Neural cell (in vitro differentiated cells): ENCODE measurements around the gene ST6GAL1. TPM values are rescaled to one million over a fixed set of nuclear protein-coding genes. Genes with fewer than 3 reads are reported as not detected.

ENCODE experiments used
- H2AFZ ChIP-seq: fragments of 200-600, 300-800 bp; sonication (generic), shearing (Covaris generic); 2 replicates; pipeline ENCODE4 v1.6.0; 2014; ENCODE audit warnings: low read depth, mild to moderate bottlenecking, antibody characterized with exemption, low read length, moderate library complexity
- H3F3A ChIP-seq: fragments of 200-600 bp; shearing (Covaris generic); 2 replicates; pipeline ENCODE4 v1.6.1; 2016; ENCODE audit warnings: mild to moderate bottlenecking, moderate library complexity, mixed read lengths, antibody characterized with exemption, low read length; ENCODE audit not compliant: insufficient read depth, poor library complexity, severe bottlenecking
- H3K27ac ChIP-seq: fragments of 200-600, 300-800 bp; sonication (generic), shearing (Covaris generic); 2 replicates; pipeline ENCODE4 v1.5.1; 2014; ENCODE audit warnings: mild to moderate bottlenecking, low read length, moderate library complexity
- H3K27me3 ChIP-seq: fragments of 300-800, 200-600 bp; sonication (generic), shearing (Covaris generic); 2 replicates; pipeline ENCODE4 v1.6.0; 2014; ENCODE audit warnings: mild to moderate bottlenecking, low read depth, low read length, moderate library complexity; ENCODE audit not compliant: insufficient read depth
- H3K36me3 ChIP-seq: fragments of 300-800, 200-600 bp; sonication (generic), shearing (Covaris generic); 2 replicates; pipeline ENCODE4 v1.5.1; 2014; ENCODE audit warnings: mild to moderate bottlenecking, antibody characterized with exemption, low read length, moderate library complexity; ENCODE audit not compliant: insufficient read depth
- H3K4me2 ChIP-seq: fragments of 300-800, 200-600 bp; sonication (generic), shearing (Covaris generic); 2 replicates; pipeline ENCODE4 v1.6.0; 2014; ENCODE audit warnings: mild to moderate bottlenecking, low read length
- H3K4me3 ChIP-seq: fragments of 300-800, 200-600 bp; sonication (generic), shearing (Covaris generic); 2 replicates; pipeline ENCODE4 v1.5.1; 2014; ENCODE audit warnings: mild to moderate bottlenecking, low read length, moderate library complexity
- H3K79me2 ChIP-seq: fragments of 200-600 bp; shearing (Covaris generic); replicated peaks from 2 replicates; pipeline ENCODE4 v1.6.0; 2014; ENCODE audit warnings: mild to moderate bottlenecking, low read length, moderate library complexity; ENCODE audit not compliant: insufficient read depth
- H3K9ac ChIP-seq: fragments of 300-800, 200-600 bp; sonication (generic), shearing (Covaris generic); 2 replicates; pipeline ENCODE4 v1.6.1; 2016; ENCODE audit warnings: mild to moderate bottlenecking, low read length, mixed read lengths
- H3K9me2 ChIP-seq: fragments of 200-600 bp; shearing (Covaris generic); 2 replicates; pipeline ENCODE4 v1.6.1; 2016; ENCODE audit warnings: mild to moderate bottlenecking, low read length, mixed read lengths; ENCODE audit not compliant: insufficient read depth
- H3K9me3 ChIP-seq: fragments of 200-600, 300-800 bp; sonication (generic), shearing (Covaris generic); 2 replicates; pipeline ENCODE4 v1.6.1; 2016; ENCODE audit warnings: mild to moderate bottlenecking, mixed run types, low read length, moderate library complexity, mixed read lengths
- H4K20me1 ChIP-seq: fragments of 200-600 bp; shearing (Covaris generic); 2 replicates; pipeline ENCODE4 v1.6.1; 2016; ENCODE audit warnings: mild to moderate bottlenecking, mixed run types; ENCODE audit not compliant: insufficient read depth
- EP300 ChIP-seq: fragments of 450-650 bp; conservative IDR thresholded peaks from 2 replicates; pipeline ENCODE4 v1.6.1; 2014; ENCODE audit warnings: antibody characterized with exemption, mild to moderate bottlenecking, moderate library complexity; ENCODE audit not compliant: poor library complexity, severe bottlenecking
- EZH2 ChIP-seq: fragments of 200-600, 300-800 bp; shearing (Covaris generic), sonication (generic); IDR thresholded peaks from 2 replicates; pipeline ENCODE4 v1.6.1; 2014; ENCODE audit warnings: antibody characterized with exemption, low read length, borderline replicate concordance, mild to moderate bottlenecking; ENCODE audit not compliant: insufficient read depth, poor library complexity, severe bottlenecking
- MXI1 ChIP-seq: fragments of 450-650 bp; conservative IDR thresholded peaks from 2 replicates; pipeline ENCODE4 v1.6.1; 2014; ENCODE audit warnings: antibody characterized with exemption, mild to moderate bottlenecking; ENCODE audit not compliant: poor library complexity, severe bottlenecking
- POLR2AphosphoS5 ChIP-seq: IDR thresholded peaks from 2 replicates; pipeline ENCODE4 v1.6.1; 2012
- RAD21 ChIP-seq: fragments of 450-650 bp; conservative IDR thresholded peaks from 2 replicates; pipeline ENCODE4 v1.6.1; 2014; ENCODE audit warnings: antibody characterized with exemption, mild to moderate bottlenecking, moderate library complexity
- SMC3 ChIP-seq: fragments of 450-650 bp; conservative IDR thresholded peaks from 2 replicates; pipeline ENCODE4 v1.6.1; 2014; ENCODE audit warnings: antibody characterized with exemption, mild to moderate bottlenecking, moderate library complexity; ENCODE audit not compliant: poor library complexity
- TAF1 ChIP-seq: IDR thresholded peaks from 2 replicates; pipeline ENCODE4 v1.6.1; 2012; ENCODE audit warnings: low read depth
- polyA plus RNA-seq: library from polyadenylated mRNA; depleted of rRNA; stranded (reverse); fragments of >200 nt; gene quantifications from 2 replicates; pipeline ENCODE4 v1.2.3, GENCODE V29; 2014
- TF ChIP-seq, protein P1 (sequence below): fragments of 450-650 bp; IDR thresholded peaks from 2 replicates; pipeline ENCODE4 v1.5.1; 2014; ENCODE audit warnings: antibody characterized with exemption, mild to moderate bottlenecking, moderate library complexity; ENCODE audit not compliant: poor library complexity, severe bottlenecking
- TF ChIP-seq, protein P2 (sequence below): IDR thresholded peaks from 2 replicates; pipeline ENCODE4 v1.6.1; 2012; ENCODE audit warnings: borderline replicate concordance

ST6GAL1 gene
- polyA plus RNA-seq, 1 donor from 2014 or later = 17.6 TPM

DNA sequence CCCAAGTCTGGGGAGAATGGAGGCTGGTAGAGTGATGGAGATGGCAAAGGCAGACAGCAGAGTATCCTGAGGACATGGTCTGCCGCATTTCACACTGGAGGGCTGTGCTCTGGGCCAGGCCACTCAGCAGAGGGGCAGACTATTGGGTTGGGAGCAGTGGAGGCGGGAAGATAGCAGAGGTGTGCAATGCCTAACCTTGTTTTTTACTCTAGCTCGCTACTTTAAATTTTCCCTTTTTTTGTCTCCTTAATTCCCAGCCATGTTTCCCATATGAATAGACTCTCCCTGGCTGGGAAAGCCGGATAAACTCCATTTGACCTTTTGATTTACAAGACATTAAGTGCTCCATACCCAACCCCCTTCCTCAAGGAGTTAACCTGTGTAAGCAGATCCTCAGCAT, 33.5 kb upstream of the ST6GAL1 start:
- H4K20me1 ChIP-seq = no peaks in the 10 kb centered on the region
- H3K9me3 ChIP-seq = no peaks in the 10 kb centered on the region
- no peak overlapping the region for H2AFZ ChIP-seq
- no peak overlapping the region for H3K4me3 ChIP-seq
- H3K9me2 ChIP-seq = no peaks in the 10 kb centered on the region
- H3K9ac ChIP-seq = no peak overlapping the region
- no peaks in the 10 kb centered on the region for H3K79me2 ChIP-seq
- no peaks in the 10 kb centered on the region for H3K27me3 ChIP-seq
- no peaks in the 10 kb centered on the region for H3F3A ChIP-seq
- TF ChIP-seq, protein P1, sequence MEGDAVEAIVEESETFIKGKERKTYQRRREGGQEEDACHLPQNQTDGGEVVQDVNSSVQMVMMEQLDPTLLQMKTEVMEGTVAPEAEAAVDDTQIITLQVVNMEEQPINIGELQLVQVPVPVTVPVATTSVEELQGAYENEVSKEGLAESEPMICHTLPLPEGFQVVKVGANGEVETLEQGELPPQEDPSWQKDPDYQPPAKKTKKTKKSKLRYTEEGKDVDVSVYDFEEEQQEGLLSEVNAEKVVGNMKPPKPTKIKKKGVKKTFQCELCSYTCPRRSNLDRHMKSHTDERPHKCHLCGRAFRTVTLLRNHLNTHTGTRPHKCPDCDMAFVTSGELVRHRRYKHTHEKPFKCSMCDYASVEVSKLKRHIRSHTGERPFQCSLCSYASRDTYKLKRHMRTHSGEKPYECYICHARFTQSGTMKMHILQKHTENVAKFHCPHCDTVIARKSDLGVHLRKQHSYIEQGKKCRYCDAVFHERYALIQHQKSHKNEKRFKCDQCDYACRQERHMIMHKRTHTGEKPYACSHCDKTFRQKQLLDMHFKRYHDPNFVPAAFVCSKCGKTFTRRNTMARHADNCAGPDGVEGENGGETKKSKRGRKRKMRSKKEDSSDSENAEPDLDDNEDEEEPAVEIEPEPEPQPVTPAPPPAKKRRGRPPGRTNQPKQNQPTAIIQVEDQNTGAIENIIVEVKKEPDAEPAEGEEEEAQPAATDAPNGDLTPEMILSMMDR = no peak
- no peak for TF ChIP-seq RAD21
- TF ChIP-seq POLR2AphosphoS5 = no peak
- no peak for TF ChIP-seq TAF1
- TF ChIP-seq MXI1 = no peak
- TF ChIP-seq SMC3 = no peak
- TF ChIP-seq EP300 = no peak
- TF ChIP-seq, protein P2, sequence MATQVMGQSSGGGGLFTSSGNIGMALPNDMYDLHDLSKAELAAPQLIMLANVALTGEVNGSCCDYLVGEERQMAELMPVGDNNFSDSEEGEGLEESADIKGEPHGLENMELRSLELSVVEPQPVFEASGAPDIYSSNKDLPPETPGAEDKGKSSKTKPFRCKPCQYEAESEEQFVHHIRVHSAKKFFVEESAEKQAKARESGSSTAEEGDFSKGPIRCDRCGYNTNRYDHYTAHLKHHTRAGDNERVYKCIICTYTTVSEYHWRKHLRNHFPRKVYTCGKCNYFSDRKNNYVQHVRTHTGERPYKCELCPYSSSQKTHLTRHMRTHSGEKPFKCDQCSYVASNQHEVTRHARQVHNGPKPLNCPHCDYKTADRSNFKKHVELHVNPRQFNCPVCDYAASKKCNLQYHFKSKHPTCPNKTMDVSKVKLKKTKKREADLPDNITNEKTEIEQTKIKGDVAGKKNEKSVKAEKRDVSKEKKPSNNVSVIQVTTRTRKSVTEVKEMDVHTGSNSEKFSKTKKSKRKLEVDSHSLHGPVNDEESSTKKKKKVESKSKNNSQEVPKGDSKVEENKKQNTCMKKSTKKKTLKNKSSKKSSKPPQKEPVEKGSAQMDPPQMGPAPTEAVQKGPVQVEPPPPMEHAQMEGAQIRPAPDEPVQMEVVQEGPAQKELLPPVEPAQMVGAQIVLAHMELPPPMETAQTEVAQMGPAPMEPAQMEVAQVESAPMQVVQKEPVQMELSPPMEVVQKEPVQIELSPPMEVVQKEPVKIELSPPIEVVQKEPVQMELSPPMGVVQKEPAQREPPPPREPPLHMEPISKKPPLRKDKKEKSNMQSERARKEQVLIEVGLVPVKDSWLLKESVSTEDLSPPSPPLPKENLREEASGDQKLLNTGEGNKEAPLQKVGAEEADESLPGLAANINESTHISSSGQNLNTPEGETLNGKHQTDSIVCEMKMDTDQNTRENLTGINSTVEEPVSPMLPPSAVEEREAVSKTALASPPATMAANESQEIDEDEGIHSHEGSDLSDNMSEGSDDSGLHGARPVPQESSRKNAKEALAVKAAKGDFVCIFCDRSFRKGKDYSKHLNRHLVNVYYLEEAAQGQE = no peak
- no peak for TF ChIP-seq EZH2
- H3K36me3 ChIP-seq = no peaks in the 10 kb centered on the region
- no peak overlapping the region for H3K4me2 ChIP-seq
- H3K27ac ChIP-seq = no peak overlapping the region

DNA sequence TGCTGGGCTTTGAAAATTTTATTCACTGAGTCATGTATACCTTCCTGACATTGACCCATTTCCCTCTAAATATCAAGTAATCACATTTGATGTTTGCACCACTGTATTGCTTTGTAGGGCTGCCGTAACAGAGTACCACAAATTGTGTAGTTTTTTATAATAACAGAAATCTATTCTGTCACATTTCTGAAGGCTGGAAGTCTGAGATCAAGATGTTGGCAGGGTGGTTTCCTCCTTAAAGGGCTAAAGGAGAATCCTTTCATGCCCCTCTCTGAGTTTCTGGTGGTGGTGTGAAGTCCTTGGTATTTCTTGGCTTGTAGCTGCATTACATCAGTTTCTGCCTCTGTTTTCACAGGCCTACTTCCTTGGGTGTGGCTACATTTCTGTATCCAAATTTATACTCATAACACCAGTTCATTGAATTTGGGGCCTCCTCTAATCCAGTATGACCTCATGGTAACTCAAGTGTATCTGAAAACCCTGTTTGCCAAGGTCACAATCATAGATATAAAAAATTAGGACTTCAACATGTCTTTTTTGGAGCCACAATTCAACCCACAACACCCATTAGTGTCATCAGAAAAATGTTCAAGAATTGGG, 29.1 kb upstream of the ST6GAL1 start:
- Histone ChIP-seq H3K36me3 (no peaks in the 10 kb centered on the region), H3K4me2 (no peak overlapping the region), H3F3A (no peaks in the 10 kb centered on the region), H3K79me2 (no peaks in the 10 kb centered on the region), H3K27ac (no peak overlapping the region), H3K9ac (no peak overlapping the region), H3K9me3 (no peaks in the 10 kb centered on the region), H2AFZ (no peak overlapping the region), H3K27me3 (no peaks in the 10 kb centered on the region), H4K20me1 (no peaks in the 10 kb centered on the region), H3K9me2 (no peaks in the 10 kb centered on the region), H3K4me3 (no peak overlapping the region)
- no peak for TF ChIP-seq TAF1

DNA sequence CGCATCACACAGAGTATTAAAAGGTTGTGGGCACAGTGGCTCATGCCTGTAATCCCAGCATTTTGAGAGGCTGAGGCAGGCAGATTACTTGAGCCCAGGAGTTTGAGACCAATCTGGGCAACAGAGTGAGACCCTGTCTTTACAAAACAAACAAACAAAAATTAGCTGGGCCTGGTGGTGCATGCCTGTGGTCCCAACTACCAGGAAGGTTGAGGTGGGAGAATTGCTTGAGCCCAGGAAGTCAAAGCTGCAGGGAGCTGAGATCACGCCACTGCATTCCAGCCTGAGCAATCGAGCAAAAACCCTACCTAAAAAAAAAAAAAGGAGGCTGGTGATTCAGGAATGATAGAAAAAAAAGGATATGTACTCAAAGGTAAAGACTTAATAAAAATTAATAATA, 28.2 kb upstream of the ST6GAL1 start:
- Histone ChIP-seq H3K79me2 (no peaks in the 10 kb centered on the region), H3K9me3 (no peaks in the 10 kb centered on the region), H2AFZ (no peak overlapping the region), H3K36me3 (no peaks in the 10 kb centered on the region), H3K9ac (no peak overlapping the region), H4K20me1 (no peaks in the 10 kb centered on the region), H3K9me2 (no peaks in the 10 kb centered on the region), H3K4me3 (no peak overlapping the region), H3K27ac (no peak overlapping the region), H3K4me2 (no peak overlapping the region), H3K27me3 (no peaks in the 10 kb centered on the region), H3F3A (no peaks in the 10 kb centered on the region)
- TF ChIP-seq EP300 (no peak), RAD21 (no peak), SMC3 (no peak)
- TF ChIP-seq, protein P1 = no peak
